Thoracic aorta (tissue), 2 donors: ENCODE data around the gene SLC13A4. TPM values are rescaled to one million over a fixed set of nuclear protein-coding genes. Genes with fewer than 3 reads are reported as not detected.
A peak's percentile ranks its signal among the peaks of the same experiment; 100 is the strongest.

ENCODE experiments used
- ATAC-seq: fragments of 150-250 bp; one replicate; pipeline ENCODE4 v1.8.0; 2017; ENCODE audit warnings: low read depth; ENCODE audit not compliant: insufficient number of reproducible peaks, low FRiP score
- DNase-seq: peaks from one replicate; pipeline ENCODE4 v3.0.0-alpha.2; 2020; ENCODE audit warnings: low spot score
- H3K27ac ChIP-seq, 2 donors: fragments of 200-600 bp; sonication (generic); 1 replicate in 1 of 2; 2 replicates in 1 of 2; pipeline ENCODE4 v1.5.1; 2016; ENCODE audit warnings: mild to moderate bottlenecking in 2 of 2, moderate library complexity in 2 of 2
- H3K27me3 ChIP-seq: fragments of 200-600 bp; sonication (generic); replicated peaks from 2 replicates; pipeline ENCODE4 v1.6.0; 2016; ENCODE audit warnings: mild to moderate bottlenecking; ENCODE audit not compliant: insufficient read depth
- H3K36me3 ChIP-seq: fragments of 200-600 bp; sonication (generic); one replicate; pipeline ENCODE4 v1.5.1; 2016
- H3K4me1 ChIP-seq, 2 donors: fragments of 200-600 bp; sonication (generic); 1 replicate in 1 of 2; 2 replicates in 1 of 2; pipeline versions ENCODE4 v1.5.1 to v1.6.0; 2016; ENCODE audit warnings: low read depth in 2 of 2, mild to moderate bottlenecking in 1 of 2; ENCODE audit not compliant: control insufficient read depth in 1 of 2
- H3K4me3 ChIP-seq: fragments of 200-600 bp; sonication (generic); 2 replicates; pipeline ENCODE4 v1.5.1; 2016; ENCODE audit warnings: mild to moderate bottlenecking
- H3K9me3 ChIP-seq: fragments of 200-600 bp; sonication (generic); 2 replicates; pipeline ENCODE4 v1.5.1; 2016
- CTCF ChIP-seq: fragments of 200-600 bp; sonication (generic); IDR thresholded peaks from one replicate; pipeline ENCODE4 v1.5.1; 2019; ENCODE audit warnings: antibody characterized with exemption
- total RNA-seq, 2 donors: library from RNA; depleted of rRNA; stranded (reverse); fragments of >200 nt; gene quantifications; one replicate each; pipeline versions ENCODE4 v1.1.0 to v1.2.3, GENCODE V29; 2016

The SLC13A4 gene
- total RNA-seq, 2 donors from 2014 or later: 2.0 to 2.1 TPM

GRCh38 chr7:135681762-135682161, 46.2 kb downstream of the SLC13A4 start:
- peaks cover 10 to 60% of the 10 kb centered on the region in 2 donors for H3K4me1 ChIP-seq
- H3K4me3 ChIP-seq: no peak overlapping the region
- H3K27ac ChIP-seq: peak overlapping the region; percentile 65 to 76
- DNase-seq: no peak
- no peak for TF ChIP-seq CTCF
- no peaks in the 10 kb centered on the region for H3K9me3 ChIP-seq
- ATAC-seq: no peak
- no peaks in the 10 kb centered on the region for H3K27me3 ChIP-seq
- no peaks in the 10 kb centered on the region for H3K36me3 ChIP-seq

GRCh38 chr7:135678612-135679575, 49.1 kb downstream of the SLC13A4 start:
- peak overlapping the region; percentile 48 to 64 for H3K27ac ChIP-seq
- ATAC-seq: peak; percentile 61

GRCh38 chr7:135673360-135673706, 54.7 kb downstream of the SLC13A4 start:
- Histone ChIP-seq H3K9me3 (no peaks in the 10 kb centered on the region), H3K4me1 (peaks cover 8 to 66% of the 10 kb centered on the region in 2 donors), H3K27ac (peak overlapping the region; percentile 9 to 52), H3K4me3 (no peak overlapping the region), H3K27me3 (no peaks in the 10 kb centered on the region), H3K36me3 (no peaks in the 10 kb centered on the region)
- no peak for TF ChIP-seq CTCF
- ATAC-seq: no peak
- DNase-seq: no peak

More at GRCh38 chr7:135678612-135679575, 49.1 kb downstream of the SLC13A4 start:
- Histone ChIP-seq H3K36me3 (no peaks in the 10 kb centered on the region), H3K27me3 (no peaks in the 10 kb centered on the region), H3K4me3 (peak overlapping the region; percentile 42), H3K9me3 (no peaks in the 10 kb centered on the region), H3K4me1 (peaks cover 9 to 51% of the 10 kb centered on the region in 2 donors)
- DNase-seq: peak; percentile 59
- no peak for TF ChIP-seq CTCF

GRCh38 chr7:135672560-135673359, 55.2 kb downstream of the SLC13A4 start:
- H3K4me3 ChIP-seq: no peak overlapping the region
- peak overlapping the region; percentile 25 to 52 for H3K27ac ChIP-seq
- no peaks in the 10 kb centered on the region for H3K27me3 ChIP-seq
- no peaks in the 10 kb centered on the region for H3K9me3 ChIP-seq
- peaks cover 8 to 62% of the 10 kb centered on the region in 2 donors for H3K4me1 ChIP-seq
- DNase-seq: no peak
- peak; percentile 77 for TF ChIP-seq CTCF
- peak; percentile 57 for ATAC-seq
- H3K36me3 ChIP-seq: no peaks in the 10 kb centered on the region

- Histone ChIP-seq H3K4me1 (peaks cover 8 to 63% of the 10 kb centered on the region in 2 donors), H3K9me3 (no peaks in the 10 kb centered on the region), H3K27ac (peak overlapping the region; percentile 4 to 55), H3K4me3 (no peak overlapping the region), H3K27me3 (no peaks in the 10 kb centered on the region), H3K36me3 (no peaks in the 10 kb centered on the region)
- DNase-seq: no peak
- TF ChIP-seq CTCF: no peak
- no peak for ATAC-seq
These were observed 57.8 kb downstream of the SLC13A4 start for GRCh38 chr7:135670179-135670578.
